Keratinocyte (primary cell): ENCODE data around the gene PEX7. TPM values are rescaled to one million over a fixed set of nuclear protein-coding genes. Genes with fewer than 3 reads are reported as not detected.

Experiments used
- DNase-seq: peaks from one replicate; pipeline ENCODE4 v3.0.0-alpha.2; 2011; ENCODE audit warnings: low read depth, missing footprints, low spot score
- FAIRE-seq: peaks from 2 replicates; lab custom pipeline; 2011; peaks lifted over from hg19 to GRCh38; lab: Jason Lieb, UNC
- H2AFZ ChIP-seq: 2 replicates; pipeline ENCODE4 v1.6.0; 2012; ENCODE audit warnings: low read length, control low read depth, inconsistent platforms; ENCODE audit not compliant: control insufficient read depth
- H3K27ac ChIP-seq: 2 replicates; pipeline ENCODE4 v1.5.1; 2011; ENCODE audit warnings: low read length; ENCODE audit not compliant: control insufficient read depth, insufficient read depth
- H3K27me3 ChIP-seq: 3 replicates; pipeline ENCODE4 v1.6.0; 2011; ENCODE audit warnings: low read length; ENCODE audit not compliant: control insufficient read depth, insufficient read depth; ENCODE audit errors: extremely low read depth
- H3K36me3 ChIP-seq, 2 experiments: 2 replicates in 1 of 2; 3 replicates in 1 of 2; pipeline ENCODE4 v1.5.1; 2011; ENCODE audit warnings: low read length in 2 of 2, mild to moderate bottlenecking in 1 of 2; ENCODE audit not compliant: control insufficient read depth in 2 of 2, insufficient read depth in 2 of 2; ENCODE audit errors: extremely low read depth in 1 of 2
- H3K4me1 ChIP-seq: 3 replicates; pipeline ENCODE4 v1.5.1; 2011; ENCODE audit warnings: low read length; ENCODE audit not compliant: control insufficient read depth, insufficient read depth; ENCODE audit errors: extremely low read depth
- H3K4me2 ChIP-seq: 3 replicates; pipeline ENCODE4 v1.6.0; 2011; ENCODE audit warnings: low read depth, low read length; ENCODE audit not compliant: control insufficient read depth, insufficient read depth; ENCODE audit errors: extremely low read depth
- H3K4me3 ChIP-seq, 3 experiments: fragments of 200-600 bp in 1 of 3; sonication (generic) in 1 of 3; 2 replicates in 2 of 3; 3 replicates in 1 of 3; pipeline ENCODE4 v1.5.1; 2011 to 2016; ENCODE audit warnings: low read length in 3 of 3, mild to moderate bottlenecking in 3 of 3, control low read depth in 2 of 3, inconsistent platforms in 1 of 3, low read depth in 1 of 3, mixed read lengths in 1 of 3, mixed run types in 1 of 3, moderate library complexity in 1 of 3; ENCODE audit not compliant: control insufficient read depth in 2 of 3, insufficient read depth in 2 of 3; ENCODE audit errors: extremely low read depth in 1 of 3
- H3K79me2 ChIP-seq: 2 replicates; pipeline ENCODE4 v1.6.0; 2012; ENCODE audit warnings: low read length; ENCODE audit not compliant: control insufficient read depth, insufficient read depth
- H3K9ac ChIP-seq: 3 replicates; pipeline ENCODE4 v1.6.0; 2011; ENCODE audit warnings: low read length; ENCODE audit not compliant: control insufficient read depth, insufficient read depth; ENCODE audit errors: extremely low read depth
- H3K9me1 ChIP-seq: 3 replicates; pipeline ENCODE4 v1.6.0; 2011; ENCODE audit warnings: low read length; ENCODE audit not compliant: control insufficient read depth, insufficient read depth; ENCODE audit errors: extremely low read depth
- H3K9me3 ChIP-seq: 2 replicates; pipeline ENCODE4 v1.5.1; 2012; ENCODE audit warnings: low read depth, low read length; ENCODE audit not compliant: control insufficient read depth
- H4K20me1 ChIP-seq: 3 replicates; pipeline ENCODE4 v1.6.0; 2011; ENCODE audit warnings: low read length; ENCODE audit not compliant: control insufficient read depth, insufficient read depth; ENCODE audit errors: extremely low read depth
- EZH2 ChIP-seq: IDR thresholded peaks from one replicate; pipeline ENCODE4 v1.6.1; 2012; ENCODE audit warnings: inconsistent platforms, mild to moderate bottlenecking, low read length, moderate library complexity
- dilution Hi-C: fragments of 300-500 bp; cut with MboI; formaldehyde crosslinking; loops from one replicate; pipeline ENCODE4 v1.7.0; 2020; ENCODE audit warnings: low sequenced_read_pairs; ENCODE audit not compliant: extremely low pct_ligation_motif_present
- polyA plus RNA-seq, 5 experiments: library from polyadenylated mRNA; depleted of rRNA in 3 of 5; stranded (reverse) in 3 of 5; stranded (forward) in 1 of 5; unstranded in 1 of 5; fragments of >200 nt; gene quantifications; 1 replicate in 1 of 5; 2 replicates in 3 of 5; 3 replicates in 1 of 5; pipeline versions ENCODE4 v1.2.1 to v1.2.3, GENCODE V29; 2011 to 2012; ENCODE audit warnings: missing spikeins in 2 of 5, low read depth in 1 of 5, low replicate concordance in 1 of 5
- TF ChIP-seq, protein P1 (sequence below), 3 experiments: IDR thresholded peaks in 1 of 3; conservative IDR thresholded peaks in 1 of 3; optimal IDR thresholded peaks in 1 of 3; 2 replicates in 2 of 3; 3 replicates in 1 of 3; pipeline versions ENCODE3 to v1.5.1; 2011; ENCODE audit warnings: low read length in 3 of 3, mild to moderate bottlenecking in 3 of 3, moderate library complexity in 2 of 3, control low read depth in 1 of 3, inconsistent platforms in 1 of 3; ENCODE audit not compliant: insufficient read depth in 2 of 3; ENCODE audit errors: extremely low read depth in 1 of 3

The PEX7 gene
- polyA plus RNA-seq, 1 donor (not counting 4 experiments of a cell fraction or from before 2014, with no cell fraction given): 15.6 TPM

DNA sequence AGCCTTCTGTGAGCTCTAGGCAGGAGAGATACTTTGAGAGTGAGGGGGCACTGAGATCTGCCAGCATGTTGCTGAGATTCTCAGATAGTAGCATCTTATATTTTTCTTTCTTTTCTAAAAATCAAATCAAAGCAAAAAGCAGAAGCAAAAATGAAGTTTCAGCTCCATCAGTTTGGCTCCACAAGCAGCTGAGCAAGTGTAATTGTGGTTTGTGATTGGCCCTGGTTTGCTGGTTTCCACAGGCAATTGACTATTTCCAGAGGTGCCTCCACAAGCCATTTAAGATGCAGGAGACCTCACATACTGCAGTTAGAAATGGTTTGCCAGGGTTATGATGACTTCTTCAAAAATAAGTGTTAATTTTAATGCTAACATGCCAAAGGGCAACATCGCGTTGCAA is 104.0 kb downstream of the PEX7 start:
- Histone ChIP-seq H3K79me2 (no peaks in the 10 kb centered on the region), H3K36me3 (no peaks in the 10 kb centered on the region), H3K9ac (no peak overlapping the region), H2AFZ (no peak overlapping the region), H3K9me1 (no peaks in the 10 kb centered on the region), H3K9me3 (no peaks in the 10 kb centered on the region), H3K4me3 (no peak overlapping the region), H3K27ac (no peak overlapping the region), H4K20me1 (no peaks in the 10 kb centered on the region), H3K27me3 (peaks cover 30% of the 10 kb centered on the region), H3K4me2 (no peak overlapping the region), H3K4me1 (peaks cover 1% of the 10 kb centered on the region)
- TF ChIP-seq EZH2: no peak
- TF ChIP-seq, protein P1, sequence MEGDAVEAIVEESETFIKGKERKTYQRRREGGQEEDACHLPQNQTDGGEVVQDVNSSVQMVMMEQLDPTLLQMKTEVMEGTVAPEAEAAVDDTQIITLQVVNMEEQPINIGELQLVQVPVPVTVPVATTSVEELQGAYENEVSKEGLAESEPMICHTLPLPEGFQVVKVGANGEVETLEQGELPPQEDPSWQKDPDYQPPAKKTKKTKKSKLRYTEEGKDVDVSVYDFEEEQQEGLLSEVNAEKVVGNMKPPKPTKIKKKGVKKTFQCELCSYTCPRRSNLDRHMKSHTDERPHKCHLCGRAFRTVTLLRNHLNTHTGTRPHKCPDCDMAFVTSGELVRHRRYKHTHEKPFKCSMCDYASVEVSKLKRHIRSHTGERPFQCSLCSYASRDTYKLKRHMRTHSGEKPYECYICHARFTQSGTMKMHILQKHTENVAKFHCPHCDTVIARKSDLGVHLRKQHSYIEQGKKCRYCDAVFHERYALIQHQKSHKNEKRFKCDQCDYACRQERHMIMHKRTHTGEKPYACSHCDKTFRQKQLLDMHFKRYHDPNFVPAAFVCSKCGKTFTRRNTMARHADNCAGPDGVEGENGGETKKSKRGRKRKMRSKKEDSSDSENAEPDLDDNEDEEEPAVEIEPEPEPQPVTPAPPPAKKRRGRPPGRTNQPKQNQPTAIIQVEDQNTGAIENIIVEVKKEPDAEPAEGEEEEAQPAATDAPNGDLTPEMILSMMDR (optimal IDR thresholded peaks at IDR 0.05 in 1 of 3, IDR thresholded peaks at IDR 0.05 in 1 of 3, conservative IDR thresholded peaks at IDR 0.05 in 1 of 3; ENCODE audit: extremely low read depth in 1 of 3, insufficient read depth in 2 of 3, low read length in 3 of 3): no peak
- dilution Hi-C loops: no loop called here
- FAIRE-seq (no peak), DNase-seq (no peak)

DNA sequence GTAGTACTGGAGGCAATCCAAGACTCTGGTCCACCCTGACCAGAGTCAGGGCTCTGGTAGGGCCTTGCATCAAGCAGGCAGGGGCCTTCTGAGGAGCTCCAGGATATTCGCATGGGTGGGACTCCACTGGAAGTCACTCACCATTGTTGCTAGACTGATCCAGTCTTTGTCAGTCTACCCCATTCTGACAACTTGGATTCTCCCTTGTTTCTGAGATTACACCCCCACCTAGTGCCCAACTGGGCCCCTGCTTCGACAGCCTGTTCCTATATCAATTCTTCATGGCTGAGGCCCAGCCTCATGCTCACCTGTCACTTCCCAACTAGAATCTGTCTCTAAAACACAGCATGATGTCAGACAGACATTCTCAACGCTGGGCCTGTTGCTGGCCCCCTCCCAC is 104.9 kb downstream of the PEX7 start:
- DNase-seq (no peak), FAIRE-seq (no peak)
- Histone ChIP-seq H3K27me3 (peaks cover 21% of the 10 kb centered on the region), H3K4me2 (no peak overlapping the region), H3K4me1 (no peaks in the 10 kb centered on the region), H2AFZ (no peak overlapping the region), H3K9me1 (no peaks in the 10 kb centered on the region), H3K4me3 (no peak overlapping the region), H3K36me3 (no peaks in the 10 kb centered on the region), H4K20me1 (no peaks in the 10 kb centered on the region), H3K9ac (no peak overlapping the region), H3K79me2 (no peaks in the 10 kb centered on the region), H3K27ac (no peak overlapping the region), H3K9me3 (no peaks in the 10 kb centered on the region)
- dilution Hi-C loops: no loop called here
- TF ChIP-seq, protein P1 (optimal IDR thresholded peaks at IDR 0.05 in 1 of 3, IDR thresholded peaks at IDR 0.05 in 1 of 3, conservative IDR thresholded peaks at IDR 0.05 in 1 of 3; ENCODE audit: extremely low read depth in 1 of 3, insufficient read depth in 2 of 3, low read length in 3 of 3): peak in 1 of 3 experiments; percentile 36
- no peak for TF ChIP-seq EZH2
